GM21737 (cell line): ENCODE data around the gene WBP2.

Experiments
- ATAC-seq: cut with Tn5 transposase; IDR thresholded peaks from one replicate; pipeline ENCODE4 v1.9.1; 2021; ENCODE audit warnings: mild to moderate bottlenecking, moderate library complexity; ENCODE audit not compliant: unreplicated experiment

Gene WBP2

GRCh38 chr17:75846692-75847613 lies 8.2 kb downstream of the WBP2 start:
- no peak for ATAC-seq

GRCh38 chr17:75845933-75846691 lies 9.0 kb downstream of the WBP2 start:
- no peak for ATAC-seq

GRCh38 chr17:75845058-75845711 lies 9.9 kb downstream of the WBP2 start:
- ATAC-seq, result peak; percentile 72

- ATAC-seq, result no peak
Observed at GRCh38 chr17:75844530-75845057, 10.5 kb downstream of the WBP2 start.

- no peak for ATAC-seq
Observed at GRCh38 chr17:75843577-75844529, 11.3 kb downstream of the WBP2 start, which contains the start of gene UNC13D. TSS of gene UNC13D (minus strand) at chr17:75844404. CDS start at chr17:75844337, 67 bp downstream.

- no peak for ATAC-seq
Observed at GRCh38 chr17:75842963-75843576, 12.1 kb downstream of the WBP2 start.

- ATAC-seq, result no peak
Observed at GRCh38 chr17:75842411-75842810, 12.7 kb downstream of the WBP2 start.

GRCh38 chr17:75840799-75841164 lies 14.4 kb downstream of the WBP2 start:
- no peak for ATAC-seq

GRCh38 chr17:75839942-75840798 lies 15.0 kb downstream of the WBP2 start:
- no peak for ATAC-seq

GRCh38 chr17:75838410-75838809 lies 16.7 kb downstream of the WBP2 start:
- ATAC-seq, result no peak

GRCh38 chr17:75837899-75838298 lies 17.2 kb downstream of the WBP2 start:
- no peak for ATAC-seq

- ATAC-seq, result no peak
Observed at GRCh38 chr17:75836605-75837004, 18.5 kb downstream of the WBP2 start.

GRCh38 chr17:75835654-75835987 lies 19.5 kb downstream of the WBP2 start:
- ATAC-seq, result no peak

- ATAC-seq, result no peak
Observed at GRCh38 chr17:75834928-75835653, 20.0 kb downstream of the WBP2 start.

- no peak for ATAC-seq
Observed at GRCh38 chr17:75834279-75834920, 20.7 kb downstream of the WBP2 start.

- no peak for ATAC-seq
Observed at GRCh38 chr17:75832652-75833400, 22.3 kb downstream of the WBP2 start.

GRCh38 chr17:75832164-75832651 lies 22.9 kb downstream of the WBP2 start:
- no peak for ATAC-seq
